ENCODE measurements around the gene CCDC89.

CCDC89 gene

DNA sequence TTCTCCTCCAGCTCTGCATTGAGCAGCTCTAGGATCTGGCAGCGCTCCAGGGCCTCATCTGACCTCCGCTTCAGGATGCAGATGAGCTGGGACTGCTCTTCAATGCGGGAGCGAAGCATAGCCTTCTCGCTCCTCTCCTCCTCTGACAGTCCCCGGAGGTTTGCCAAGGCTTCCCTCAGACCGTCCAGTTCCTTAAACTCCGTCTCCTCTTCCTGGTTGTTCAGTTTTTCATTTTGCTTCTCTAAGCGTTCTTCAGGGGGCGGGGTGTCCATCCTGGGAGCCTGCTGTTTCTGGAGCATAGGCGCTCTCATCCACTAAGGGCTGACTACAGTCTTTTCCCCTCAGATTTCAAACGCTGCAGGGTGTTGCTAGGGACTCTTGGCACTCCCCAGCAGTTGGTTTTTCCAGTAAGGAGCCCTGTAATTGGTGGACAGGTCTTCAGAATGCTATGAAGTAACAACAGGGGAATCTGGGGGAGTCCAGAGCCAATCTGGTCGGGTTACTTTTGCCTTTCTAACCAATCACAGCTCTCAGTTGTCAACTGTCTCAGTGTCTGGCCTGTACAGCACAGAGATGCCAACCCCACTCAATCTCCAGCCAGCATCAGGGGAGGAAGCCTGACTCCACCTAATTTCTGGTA, at the start of gene CCDC89:
CCDC89 (minus strand) TSS at position 376 of the 640 bp plus-strand sequence; CDS start at position 311, 65 bp downstream.
- DNase-seq, result no peak

DNA sequence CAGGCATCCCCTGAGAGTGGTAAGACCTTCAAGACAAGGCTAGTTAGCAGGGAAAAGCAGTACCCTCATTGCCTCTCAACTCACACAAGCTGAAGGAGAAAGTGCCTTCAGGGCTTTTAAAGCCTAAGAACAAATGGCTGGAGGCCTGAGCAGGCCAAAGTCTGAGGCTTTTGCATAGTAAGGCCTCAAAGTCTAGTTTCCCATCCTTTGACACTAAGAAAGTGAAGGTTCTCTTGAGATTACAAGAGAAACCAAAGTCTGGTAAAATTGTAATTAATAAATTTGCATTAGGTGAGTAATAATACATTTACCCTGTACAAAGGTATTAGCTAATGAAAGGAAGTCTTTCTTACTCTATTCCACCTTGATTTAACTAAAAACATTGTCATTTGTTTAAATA, 47.0 kb upstream of the CCDC89 start:
- DNase-seq, result no peak

DNA sequence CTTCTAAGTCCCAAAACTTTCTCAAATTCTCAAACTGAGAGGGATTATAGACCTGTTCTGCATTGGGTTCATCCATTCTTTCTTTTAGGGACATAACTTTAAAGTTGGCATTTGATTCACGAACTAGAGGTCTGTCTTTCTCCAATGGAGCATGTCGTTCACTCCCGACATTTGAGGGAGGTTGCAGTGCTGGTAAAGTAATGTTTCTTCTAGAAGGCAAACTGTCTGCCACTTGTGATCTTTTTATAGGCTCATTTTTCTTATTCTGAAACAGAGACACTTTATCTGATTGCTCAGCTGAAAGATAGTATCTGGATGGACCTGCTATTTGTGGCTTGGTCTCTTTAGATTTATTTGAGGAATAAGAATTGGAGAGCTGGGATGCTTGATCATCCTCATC, 40.4 kb upstream of the CCDC89 start:
- no peak for DNase-seq

DNA sequence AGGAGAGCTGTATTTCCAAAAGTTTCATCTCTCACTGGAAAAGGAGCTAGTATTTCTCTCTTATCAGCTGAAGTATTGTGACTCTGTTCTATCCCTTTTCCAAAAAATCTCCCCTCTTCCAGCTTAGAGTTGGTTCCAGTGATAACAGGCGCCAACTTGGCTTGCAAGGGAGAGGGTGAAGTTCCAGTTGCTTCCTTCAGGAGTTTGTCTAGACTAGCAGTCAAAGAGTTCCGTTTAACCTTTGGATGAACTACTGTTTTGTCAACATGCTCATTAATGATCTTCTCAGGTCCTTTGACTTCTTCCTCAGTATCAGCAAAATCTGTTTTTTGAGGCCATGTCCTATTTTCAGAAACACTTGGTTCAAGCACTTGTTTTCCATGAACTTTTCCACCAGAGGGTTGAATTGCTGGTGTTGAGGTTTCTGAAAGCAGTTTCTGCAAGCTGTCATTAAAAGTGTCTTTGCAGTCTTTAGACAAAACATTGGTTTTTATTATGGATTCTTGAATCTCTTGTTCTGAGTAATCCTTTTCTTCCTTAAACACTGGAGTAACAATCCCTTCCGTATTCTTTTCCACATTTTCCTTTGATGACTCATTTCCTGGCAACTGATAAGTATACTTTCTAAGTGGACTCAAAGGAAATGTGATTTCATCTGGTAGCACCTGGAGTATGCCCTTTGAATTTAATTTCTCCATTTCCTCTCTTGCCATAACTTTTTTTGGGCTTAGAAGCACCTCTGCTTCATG, 39.7 kb upstream of the CCDC89 start:
- no peak for DNase-seq

DNA sequence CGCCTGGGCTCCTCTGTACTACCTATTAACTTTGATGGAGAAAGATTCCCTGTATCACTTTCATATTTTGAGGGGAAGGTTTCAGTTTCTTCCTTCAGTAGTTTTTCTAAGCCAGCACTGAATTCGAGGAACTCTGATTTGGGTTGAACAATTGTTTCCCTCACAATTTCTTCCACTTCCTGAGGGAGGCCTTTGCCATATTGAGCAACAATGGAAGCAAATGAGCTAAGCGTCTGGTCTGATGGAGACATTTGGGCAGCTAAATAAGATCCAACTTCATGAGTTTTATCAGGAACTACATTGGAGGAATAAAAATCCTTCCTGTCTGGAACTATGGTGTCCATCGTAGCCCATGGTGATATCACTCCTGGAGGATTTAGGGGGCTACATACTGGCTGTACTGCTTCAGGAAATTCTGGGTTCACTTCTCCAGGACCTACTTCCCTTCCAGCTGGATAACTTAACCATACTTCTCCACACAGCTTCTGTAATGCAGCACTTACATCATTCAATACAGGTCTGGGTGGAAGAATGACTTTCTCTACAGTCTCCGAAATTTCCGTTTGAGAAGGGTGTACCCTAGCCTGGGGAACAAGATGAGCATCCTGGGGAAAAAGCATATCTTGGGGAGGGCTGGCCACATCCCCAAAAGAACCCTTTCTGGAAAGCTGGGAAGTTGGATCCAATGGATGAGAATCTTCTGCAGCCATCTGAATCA, 38.9 kb upstream of the CCDC89 start:
- DNase-seq, result no peak

DNA sequence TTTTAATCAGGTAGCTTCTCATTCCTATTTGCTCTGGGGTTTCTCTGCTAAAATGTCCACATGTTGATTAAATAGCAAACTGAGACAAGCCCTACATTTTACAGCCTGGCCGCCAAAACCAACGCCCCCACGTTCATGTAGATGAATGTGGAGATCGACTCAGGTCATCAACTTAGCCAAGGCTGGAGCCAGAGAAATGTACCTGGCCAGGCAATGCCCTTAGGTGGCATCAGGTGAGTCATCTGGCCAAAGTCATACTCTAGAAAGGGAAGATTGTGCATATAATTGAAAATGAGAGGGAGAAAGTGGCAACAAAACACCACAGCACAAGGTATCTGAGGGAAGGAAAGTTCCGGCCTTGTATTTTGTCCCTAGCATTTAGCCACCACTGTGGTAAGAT, 37.1 kb upstream of the CCDC89 start:
- DNase-seq, result no peak

DNA sequence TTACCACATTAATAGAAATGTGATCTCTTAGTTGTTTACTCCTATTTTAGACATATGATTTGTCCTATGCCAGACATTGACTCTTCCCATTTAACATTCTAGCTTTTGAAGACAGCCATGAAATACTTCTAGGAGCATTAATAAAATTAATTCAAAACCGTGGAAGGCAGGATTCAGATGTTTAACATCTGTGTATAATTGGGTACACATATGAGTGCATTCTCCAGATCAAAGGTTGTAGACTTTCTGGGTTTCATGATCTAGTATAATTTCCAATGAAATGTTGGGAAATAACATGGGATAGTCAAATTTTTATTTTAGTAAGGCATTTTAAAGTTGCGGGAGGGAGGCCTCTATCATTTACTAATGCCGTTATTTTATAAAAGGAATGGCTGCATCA, 35.2 kb upstream of the CCDC89 start:
- DNase-seq, result no peak

DNA sequence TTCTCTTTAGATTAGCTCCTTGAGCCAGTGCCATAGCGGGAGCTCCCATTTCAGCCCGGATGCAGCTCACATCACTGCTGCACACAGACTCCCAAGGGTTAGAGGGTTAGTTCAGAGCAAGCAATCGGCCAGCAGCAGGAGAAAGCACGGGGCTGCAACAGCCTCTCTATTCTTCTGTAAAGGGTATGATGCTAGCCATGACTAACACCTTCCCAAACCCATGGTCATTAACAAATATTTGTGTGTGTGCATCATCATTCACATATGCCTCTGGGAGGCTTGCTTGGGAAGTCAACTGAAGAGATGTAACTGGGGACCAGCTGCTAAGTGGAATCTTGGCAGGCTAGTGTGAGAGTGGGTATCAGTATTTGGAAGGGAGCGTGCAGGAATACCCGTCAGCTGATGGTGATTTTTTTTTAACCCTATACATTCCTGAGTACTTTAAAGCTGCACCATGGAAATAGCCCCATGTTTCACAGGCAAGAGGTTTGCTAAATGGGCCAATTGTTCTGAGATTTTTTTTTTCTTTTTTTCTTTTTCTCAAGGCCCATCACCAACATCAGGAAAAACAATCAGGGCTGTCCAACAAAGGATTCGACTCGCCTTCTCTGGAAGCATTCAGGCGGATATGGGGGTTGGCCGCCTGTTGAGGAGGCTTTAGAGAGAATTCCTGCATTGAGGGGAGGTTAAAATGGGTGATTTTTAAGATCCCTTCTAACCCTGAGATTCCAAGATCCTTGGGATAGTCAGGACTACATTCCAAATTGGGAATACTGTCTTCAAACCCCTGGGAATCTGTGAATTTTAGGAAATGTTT, 33.2 kb upstream of the CCDC89 start:
- no peak for DNase-seq

DNA sequence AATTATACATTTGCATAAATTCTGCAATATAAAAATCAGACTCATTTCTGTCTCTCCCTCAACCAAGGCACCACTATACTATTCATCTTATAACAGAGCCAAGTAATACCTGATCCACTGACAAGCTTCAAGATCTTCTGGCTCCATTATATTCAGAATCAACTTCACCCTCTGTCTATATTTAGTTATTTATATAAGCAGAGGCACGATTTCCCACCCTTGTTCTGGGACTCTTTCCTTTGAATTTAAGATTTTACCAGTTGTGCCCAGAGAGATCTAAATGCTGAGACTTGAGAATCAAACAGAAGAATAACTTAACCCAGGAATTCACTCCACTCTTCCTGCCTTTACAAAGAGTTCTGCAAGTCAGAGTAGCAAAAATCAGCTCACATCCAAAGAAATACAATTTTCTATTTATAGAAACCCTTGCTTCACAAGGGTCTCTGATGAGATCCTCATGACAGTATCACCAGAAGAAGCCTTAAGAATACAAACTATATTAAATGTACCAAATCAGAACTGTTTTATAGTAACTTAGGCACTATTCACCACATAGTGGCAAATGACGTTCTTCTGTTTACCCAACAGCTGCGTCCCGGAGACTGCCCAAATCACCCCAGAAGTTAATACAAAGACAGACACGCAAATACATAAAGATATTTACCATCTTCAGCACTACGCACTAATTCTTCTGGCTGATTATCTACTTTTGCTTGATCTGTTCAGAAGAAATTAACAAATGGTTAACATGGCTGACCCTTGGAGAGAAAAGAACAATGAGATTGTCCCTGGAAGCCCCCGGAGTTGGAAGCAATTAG, 32.3 kb upstream of the CCDC89 start:
- no peak for DNase-seq

DNA sequence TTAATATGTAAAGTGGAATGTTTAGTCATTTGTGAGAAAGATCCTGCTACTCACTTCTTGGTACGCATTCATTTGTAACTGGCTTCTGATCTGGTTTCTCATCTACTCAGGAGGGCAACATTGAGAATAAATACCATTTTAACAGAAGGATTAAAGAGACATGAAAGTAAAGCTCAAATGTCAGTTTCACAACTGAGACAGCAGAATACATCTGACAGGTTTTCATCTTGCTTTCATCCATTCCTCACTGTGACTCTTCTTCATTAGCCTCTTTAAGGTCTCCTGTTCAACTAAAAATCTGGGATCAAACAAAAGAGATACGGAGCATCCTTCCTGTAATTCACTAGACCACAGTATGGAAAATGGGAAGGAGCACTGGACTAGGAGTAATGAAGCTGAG, 31.4 kb upstream of the CCDC89 start:
- no peak for DNase-seq

DNA sequence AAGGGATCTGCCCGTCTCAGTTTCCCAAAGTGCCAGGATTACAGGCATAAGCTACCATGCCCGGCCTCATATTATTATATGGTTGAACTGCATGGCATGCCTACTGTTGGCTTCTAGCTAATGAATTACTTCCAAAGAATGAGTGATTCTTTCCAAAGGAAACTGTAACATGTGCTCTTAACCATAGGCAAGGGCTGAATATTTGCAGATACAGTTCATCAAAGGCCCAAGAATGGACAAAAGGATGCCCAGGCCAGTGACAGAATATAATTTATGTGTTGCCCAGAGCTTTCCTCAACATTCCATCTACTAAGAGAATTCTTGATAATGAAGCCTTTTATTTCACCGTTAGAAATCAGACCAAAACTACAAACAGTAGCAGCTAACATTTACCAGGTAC, 27.0 kb upstream of the CCDC89 start:
- no peak for DNase-seq

DNA sequence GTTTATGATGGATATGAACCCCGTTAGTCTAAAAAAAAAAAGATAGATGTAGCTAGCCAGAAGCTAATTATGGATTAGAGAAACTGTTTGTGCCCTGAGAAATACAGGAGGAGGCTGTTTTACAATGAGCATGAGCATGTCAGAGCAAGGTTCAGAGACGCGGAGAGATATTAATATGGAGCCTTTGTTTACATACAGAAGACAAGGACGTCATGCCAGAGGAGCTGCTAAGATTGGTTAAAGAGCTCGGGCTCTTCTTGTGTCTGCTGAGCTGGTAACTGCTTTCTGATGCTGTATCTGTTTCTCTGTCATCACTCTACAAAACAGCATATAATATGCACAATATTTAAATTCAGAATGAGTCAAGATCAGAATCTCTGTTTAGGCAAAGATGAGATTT, 24.9 kb upstream of the CCDC89 start:
- no peak for DNase-seq

DNA sequence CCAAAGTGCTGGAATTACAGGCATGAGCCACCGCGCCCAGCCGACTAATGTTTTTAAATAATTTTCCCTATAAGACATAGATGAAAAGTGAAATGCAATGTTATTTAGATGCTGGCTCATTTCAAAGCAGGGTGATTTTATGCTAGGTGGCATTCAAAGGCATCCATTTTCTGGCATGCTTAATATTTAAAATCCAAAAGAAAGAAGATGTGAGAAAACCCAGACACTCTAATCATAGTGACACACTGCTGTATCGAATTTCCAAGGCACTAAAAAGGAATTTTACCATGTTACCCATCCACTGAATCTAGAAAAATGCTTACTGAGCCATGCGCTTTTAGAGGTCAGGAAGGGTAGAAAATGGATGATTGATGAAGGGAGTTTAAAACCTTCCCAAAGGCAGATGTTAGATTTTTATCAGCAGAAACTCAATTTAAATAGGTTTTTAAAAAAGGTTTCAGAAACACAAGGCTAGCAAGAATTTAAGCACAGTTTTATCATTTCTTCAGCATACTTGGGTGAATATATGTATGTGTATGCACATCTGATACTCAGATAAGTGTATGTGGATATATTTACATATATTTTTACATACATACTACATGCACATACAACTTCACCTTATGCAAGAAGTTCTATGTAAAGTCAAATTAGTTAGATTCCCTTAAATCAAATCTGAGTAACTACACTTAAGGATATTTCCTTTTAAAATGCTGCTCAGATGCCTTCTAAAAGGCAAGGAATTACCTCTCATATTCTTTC, 24.1 kb upstream of the CCDC89 start:
- no peak for DNase-seq

DNA sequence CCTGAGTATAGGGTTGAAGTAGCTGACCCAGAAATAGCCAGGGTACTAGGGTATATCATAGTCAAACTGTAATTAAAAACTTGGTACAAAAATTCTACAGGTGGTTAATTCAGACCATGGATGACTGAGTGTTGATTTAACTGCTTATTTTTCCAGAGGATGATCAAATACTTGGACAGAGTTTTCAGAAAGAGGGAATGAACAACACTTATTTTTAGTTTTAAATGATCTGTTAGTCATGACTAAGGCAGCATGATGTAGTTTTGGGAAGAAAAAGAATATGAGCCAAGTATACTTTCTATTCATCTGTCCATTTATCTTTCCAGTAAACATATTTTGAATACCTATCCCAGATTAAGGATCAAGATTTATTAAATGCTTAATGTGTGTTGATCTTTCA, 19.8 kb upstream of the CCDC89 start:
- DNase-seq, result no peak

DNA sequence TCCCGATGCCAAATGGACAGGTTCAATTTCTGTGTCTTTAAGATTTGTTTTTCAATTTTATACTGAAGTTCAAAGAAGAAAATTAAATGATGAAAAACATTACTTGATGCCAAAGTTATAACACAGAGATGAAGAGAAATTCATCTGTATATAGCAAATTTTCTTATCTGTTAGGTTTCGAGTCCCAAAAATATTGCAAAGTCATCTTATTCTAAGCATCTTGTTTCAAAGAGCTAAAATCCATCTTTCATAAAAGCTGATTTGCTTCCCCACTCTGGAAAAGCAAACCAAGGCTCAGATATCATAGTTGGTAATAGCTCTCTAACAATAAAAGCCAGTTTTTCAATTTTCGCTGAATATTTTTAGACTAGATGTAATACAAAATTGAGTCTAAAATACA, 19.0 kb upstream of the CCDC89 start:
- DNase-seq, result no peak

DNA sequence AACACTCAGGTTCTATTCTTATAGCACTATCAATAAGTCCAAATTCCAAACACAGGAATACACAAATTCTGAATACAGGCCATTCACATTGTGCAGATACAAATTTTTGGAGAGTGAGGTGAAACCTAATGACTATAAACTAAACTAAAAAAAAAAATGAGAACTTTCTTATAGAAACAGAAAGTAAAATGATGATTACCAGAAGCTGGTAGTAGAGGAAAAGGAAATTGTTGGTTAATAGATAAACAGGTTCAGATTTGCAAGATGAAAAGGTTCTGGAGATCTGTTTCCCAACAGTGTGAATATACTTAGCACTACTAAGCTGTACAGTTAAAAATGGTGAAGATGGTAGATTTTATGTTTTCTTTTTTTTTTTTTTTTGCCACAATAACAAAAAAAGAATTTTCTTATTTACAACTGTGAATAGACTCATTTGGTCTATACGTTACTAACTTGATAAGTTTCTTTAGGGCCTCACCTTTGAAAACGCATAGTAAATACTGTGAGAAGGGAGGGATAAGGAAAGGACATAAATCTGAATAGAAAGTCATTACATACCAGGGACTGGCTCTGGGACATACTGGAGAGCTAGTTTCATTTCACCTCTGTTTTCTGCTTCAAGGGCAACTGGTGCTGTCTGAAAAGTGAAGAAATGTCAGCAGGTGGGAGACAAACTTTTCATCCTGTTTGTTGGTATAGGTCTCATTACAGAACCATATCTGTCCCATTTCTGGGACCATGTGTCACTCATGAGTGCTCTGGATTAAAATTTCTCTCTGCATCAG, 14.2 kb upstream of the CCDC89 start:
- DNase-seq, result no peak

DNA sequence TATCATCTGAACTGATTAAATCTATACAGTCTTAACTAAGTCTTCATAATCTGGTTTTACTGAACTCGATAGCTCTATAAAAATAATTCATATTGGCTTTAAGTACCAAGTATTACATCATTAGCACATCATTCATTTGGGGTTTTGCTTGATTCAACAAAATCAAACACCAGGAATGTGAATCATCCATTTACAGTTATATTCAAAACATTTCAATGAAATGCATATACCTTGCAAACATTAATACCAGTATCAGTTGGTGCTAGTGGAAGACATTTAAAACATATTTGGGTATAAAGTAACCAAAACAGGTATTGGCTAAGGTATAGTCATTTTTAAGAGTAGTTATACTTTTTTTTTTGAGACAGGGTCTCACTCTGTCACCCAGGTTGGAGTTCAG, 12.2 kb upstream of the CCDC89 start:
- DNase-seq, result no peak

DNA sequence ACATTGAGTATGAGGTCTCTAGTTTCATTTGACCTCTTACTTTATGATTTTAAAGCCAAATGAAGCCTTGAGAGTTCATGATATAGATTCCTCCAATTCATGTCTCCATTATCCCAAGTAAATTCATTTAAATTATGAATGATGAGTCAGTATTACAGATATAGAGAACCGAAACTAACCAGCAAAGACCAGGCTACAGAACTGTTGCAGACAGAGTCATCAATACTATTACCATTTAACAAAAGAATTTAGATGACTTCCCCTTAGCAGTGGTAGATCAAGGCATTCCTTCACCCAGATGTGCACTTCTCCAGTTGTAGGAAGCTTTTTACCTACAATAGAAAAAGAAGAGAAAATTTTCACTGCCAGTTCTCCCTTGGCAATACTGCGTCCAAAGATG, 11.8 kb upstream of the CCDC89 start:
- DNase-seq, result no peak

DNA sequence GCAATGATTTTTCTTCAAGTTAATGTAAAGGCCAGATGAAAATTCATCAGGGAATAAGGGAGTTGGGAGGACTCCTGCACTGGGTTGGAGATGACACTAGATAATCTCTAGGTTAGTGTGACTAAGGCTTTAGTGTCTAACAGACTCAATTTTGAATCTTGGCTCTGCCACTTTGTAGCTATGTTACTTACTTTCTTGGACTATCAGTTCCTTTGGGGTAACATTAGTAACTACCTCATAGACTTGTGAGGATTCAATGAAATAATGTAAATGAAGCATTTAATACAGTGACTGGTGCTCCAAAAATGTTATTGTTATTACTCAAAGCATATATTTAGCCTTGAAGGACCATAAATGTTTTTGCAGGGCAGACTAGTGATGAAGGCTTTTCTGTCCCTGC, 9.6 kb upstream of the CCDC89 start:
- DNase-seq, result no peak

DNA sequence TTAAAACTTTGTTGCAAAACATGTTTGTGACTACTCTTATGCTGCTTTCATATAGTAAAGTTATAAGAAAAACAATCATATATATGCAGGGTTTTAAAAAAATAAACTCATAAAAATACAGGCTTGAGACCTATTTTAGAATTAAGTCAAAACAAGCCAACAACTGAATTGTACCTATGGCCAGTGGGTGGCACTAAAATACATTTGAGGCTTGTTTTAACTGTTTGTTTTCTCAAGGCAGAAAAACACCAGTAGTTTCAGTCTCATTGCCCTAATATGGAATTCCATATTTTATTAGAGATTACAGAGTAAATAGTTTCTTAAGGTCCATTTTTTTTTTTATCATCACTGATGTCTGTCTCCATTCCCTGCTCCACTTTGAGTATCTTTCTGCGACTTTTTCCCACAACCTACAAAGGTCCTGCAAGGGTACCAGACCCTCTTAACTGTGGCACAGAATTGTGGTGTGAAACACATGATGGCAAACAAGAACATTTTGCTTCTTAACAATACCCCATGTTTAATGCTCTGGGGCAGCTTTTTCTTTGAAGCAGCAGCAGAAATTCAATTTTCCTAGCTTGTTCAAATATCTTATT, 8.5 kb upstream of the CCDC89 start:
- no peak for DNase-seq

Measured in CD4-positive, alpha-beta T cell treated with Interferon gamma for 1 hour (primary cell).